GM19468 (cell line): ENCODE results near the gene SRRM5.
A peak's percentile ranks its signal among the peaks of the same experiment; 100 is the strongest.

ENCODE experiments used
- ATAC-seq: cut with Tn5 transposase; IDR thresholded peaks from one replicate; pipeline ENCODE4 v1.9.1; 2021; ENCODE audit warnings: mild to moderate bottlenecking, moderate library complexity, moderate number of reproducible peaks; ENCODE audit not compliant: unreplicated experiment; ENCODE audit errors: extremely low read depth

The SRRM5 gene

DNA sequence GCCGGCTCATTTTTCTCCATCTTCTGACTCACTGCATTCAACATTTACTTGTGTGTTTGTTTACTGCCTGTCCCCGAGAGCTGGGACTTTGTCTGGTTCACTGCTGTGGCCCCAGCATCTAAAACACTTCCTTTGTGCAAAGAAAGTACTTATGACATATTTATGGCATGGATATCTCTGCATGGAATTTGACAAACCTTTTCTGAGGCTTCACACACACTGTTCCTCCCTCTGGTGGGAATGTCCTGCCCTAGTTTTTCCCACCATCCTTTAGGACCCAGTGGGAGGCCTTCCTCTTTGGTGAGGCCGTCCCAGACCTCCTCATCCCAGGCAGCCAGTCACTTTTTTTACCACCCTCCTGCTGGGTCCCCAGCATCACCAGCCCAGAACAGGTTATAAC is 1.4 kb upstream of the SRRM5 start:
- no peak for ATAC-seq

- no peak for ATAC-seq
These were observed 486 bp downstream of the SRRM5 start for GRCh38 chr19:43612374-43612773.

- ATAC-seq, result no peak
These were observed 4.4 kb downstream of the SRRM5 start for GRCh38 chr19:43616306-43616705.

GRCh38 chr19:43616954-43617353 is 5.1 kb downstream of the SRRM5 start:
- no peak for ATAC-seq

DNA sequence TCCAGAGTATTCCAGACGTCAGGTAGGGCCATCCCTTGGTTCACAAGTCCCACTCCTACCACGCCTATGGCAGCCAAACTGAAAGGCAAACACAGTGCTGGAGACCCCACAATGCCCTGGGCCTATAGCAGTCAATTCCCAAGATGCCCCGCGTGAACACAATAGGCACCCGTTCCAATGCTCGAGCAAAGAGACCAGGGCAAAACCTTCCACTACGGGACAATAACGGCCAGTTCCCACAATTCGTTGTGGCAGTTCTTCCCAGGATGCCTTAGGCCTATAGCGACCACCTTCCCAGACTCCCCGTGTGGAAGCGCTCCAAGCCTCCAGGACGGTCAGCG is 7.0 kb downstream of the SRRM5 start:
- ATAC-seq, result no peak

- ATAC-seq, result peak; percentile 77
These were observed 7.6 kb downstream of the SRRM5 start, which contains the start of gene ZNF428 for GRCh38 chr19:43619262-43620060. Gene ZNF428, minus strand, starts transcription at chr19:43619629. Its CDS starts 5,325 bp downstream, at chr19:43614304.

- no peak for ATAC-seq
These were observed 8.4 kb downstream of the SRRM5 start for GRCh38 chr19:43620061-43621001.

GRCh38 chr19:43622070-43622469 is 10.2 kb downstream of the SRRM5 start:
- ATAC-seq, result no peak

GRCh38 chr19:43622956-43623355 is 11.1 kb downstream of the SRRM5 start:
- no peak for ATAC-seq

DNA sequence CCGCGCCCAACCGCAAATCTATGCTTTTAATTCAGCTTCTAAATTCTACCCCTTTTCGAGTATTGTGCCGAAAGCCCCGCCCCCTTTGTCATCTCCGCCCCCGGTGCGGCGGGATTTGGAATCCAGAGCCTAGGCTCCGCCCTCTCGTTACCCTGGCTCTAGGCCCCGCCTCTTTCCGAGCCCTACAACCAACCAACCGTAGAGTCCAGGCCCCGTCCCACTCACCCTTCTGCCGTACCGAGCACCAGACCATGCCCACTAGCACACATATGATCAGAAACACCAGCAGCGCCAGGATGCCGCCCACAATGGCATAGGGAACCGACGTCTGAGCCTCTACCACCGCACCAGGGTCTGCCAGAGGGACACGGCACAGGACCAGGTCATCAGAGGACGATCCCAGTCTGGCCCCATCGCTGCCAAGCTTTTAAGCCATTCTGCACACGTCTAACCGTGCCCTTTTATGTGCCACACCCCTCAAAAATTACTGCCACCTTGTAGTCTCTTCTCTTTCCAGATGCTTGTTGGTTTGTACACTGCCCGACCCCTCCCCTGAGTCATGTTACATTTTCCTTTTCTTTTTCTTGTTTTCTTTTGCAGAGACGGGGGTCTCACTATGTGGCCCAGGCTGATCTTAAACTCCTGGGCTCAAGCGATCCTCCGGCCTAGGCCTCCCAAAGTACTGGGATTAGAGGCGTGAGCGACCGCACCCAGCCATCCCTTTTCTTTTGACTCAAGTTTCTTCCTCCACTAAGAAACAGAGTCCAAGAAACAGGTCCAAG is 12.2 kb downstream of the SRRM5 start:
- ATAC-seq, result no peak

DNA sequence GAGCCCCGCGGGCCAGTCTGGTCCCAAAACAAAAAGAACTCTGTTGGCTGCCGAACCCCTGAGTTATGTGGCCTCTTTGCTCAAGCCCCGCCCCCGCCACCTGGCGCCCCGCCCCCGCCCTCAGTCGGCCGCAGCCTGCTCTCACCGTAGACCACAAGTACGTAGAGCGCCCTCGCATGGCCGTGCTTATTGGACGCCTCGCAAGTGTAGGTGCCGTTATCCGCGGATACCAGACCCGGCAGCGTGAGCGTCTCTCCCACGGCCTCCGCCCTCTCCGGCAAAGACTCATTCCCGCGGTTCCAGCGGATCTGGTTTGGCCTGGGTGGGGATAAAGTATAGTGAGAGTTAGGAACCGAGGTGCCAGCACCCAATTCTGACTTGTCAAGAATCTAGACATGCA is 13.0 kb downstream of the SRRM5 start:
- no peak for ATAC-seq

- ATAC-seq, result no peak
These were observed 14.2 kb downstream of the SRRM5 start for GRCh38 chr19:43625918-43626579.

DNA sequence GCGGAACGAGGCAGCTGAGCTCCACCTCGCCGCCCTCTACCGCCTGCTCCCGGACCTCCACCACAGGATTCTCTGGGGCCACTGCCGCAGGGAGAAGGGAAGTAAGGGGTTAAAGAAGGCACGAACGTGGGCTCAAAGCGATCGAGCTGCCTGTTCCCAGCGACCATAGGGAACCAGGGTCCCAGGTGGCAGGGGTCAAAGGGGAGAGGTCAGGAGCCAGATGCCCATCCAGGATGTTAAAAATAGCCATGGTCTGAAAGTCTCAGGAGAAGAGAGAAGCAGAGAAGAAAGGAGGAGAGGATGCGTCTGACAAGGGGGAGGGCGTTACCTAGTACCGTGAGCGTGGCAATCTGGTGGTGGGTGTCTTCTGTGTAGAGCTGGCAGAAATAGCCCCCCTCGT is 14.9 kb downstream of the SRRM5 start:
- no peak for ATAC-seq

DNA sequence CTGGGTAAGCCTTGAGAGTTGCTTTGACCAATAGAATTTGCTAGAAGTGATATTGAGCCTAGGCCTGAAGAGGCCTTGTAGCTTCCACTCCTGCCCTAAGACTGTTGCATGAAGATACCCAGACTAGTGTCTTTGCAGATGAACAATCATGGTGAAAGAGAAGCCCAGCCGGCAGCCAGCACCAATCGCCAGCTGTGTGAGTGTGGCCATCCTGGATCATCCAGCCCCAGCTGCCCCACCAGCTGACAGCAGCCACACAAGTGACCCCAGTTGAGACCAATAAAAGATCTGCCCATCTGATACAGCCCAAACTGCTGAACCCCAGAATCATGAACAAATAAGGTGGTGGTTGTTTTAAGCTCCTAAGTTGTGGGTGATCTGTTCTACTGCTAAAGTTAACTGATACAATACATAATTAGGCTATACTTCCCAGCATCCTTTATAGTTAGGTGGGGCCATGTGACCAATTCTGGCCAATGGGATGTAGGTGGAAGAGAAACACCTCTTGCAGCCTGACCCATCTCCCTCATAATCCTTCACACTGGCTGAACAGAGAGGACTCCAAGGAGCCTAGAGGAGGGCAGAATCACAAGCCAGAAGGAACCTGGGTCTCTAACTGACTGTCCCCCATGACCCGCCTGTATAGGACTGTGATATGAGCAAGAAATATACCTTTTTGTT is 16.9 kb downstream of the SRRM5 start:
- no peak for ATAC-seq

DNA sequence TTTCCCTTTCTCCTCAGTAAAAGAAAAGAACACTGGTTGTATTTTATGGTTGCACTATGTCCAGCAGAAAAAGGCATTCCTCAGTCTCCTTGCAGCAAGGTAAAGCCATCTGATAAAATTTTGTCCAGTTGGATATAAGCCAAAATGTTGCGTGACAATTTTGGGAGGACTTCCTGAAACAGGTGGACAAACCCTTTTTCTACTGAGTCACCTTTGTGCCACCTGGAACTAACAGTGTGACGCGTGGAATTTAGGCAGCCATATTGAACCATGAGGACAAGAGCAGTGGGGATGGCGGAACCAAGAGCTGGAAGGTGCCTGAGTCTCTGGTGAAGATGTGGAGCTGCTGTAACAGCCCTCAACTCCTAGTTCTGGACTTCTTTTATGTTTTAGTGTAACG is 19.6 kb downstream of the SRRM5 start:
- no peak for ATAC-seq

GRCh38 chr19:43633520-43633919 is 21.6 kb downstream of the SRRM5 start:
- ATAC-seq, result no peak

DNA sequence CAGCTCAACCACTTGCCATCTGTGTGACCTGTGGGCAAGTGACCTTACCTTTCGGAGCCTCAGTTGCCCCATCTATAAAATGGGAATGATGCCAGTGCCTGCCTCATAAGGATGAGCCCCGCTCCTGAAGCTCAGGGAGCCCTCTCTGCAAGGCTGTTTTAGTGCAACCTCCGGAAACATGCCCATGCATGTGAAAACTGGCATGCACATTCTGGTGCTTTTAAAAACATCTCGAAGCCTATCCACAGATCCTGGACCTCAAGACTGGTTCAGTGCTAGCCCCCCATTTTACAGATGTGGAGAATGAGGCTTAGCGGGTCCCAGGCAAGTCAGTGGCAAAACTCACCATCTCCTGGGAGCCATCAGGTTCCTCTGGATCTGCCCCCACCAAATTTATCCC is 22.2 kb downstream of the SRRM5 start:
- no peak for ATAC-seq

DNA sequence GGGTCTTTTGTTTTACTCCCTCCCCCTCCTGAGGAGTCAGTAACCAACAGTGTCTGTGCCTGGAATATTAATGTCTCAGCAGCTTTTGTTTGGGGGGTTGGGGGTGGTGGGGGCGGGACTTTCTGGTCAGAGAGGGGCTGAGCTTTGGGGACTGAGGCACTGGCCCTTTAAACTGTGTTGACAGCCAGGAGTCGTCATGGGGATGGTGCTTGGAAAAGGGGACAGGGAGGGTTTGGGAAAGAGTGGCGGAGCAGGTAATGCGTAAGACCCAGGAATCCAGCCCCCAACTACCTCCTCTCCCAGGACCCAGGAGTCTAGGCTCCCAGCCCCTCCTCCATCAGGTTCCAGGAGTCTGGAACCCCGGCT is 22.6 kb downstream of the SRRM5 start:
- no peak for ATAC-seq

- ATAC-seq, result no peak
These were observed 23.1 kb downstream of the SRRM5 start for GRCh38 chr19:43634872-43635560.
